SK-N-MC (cell line): ENCODE data around the gene LAMC1.

ENCODE experiments used
- EZH2 ChIP-seq: fragments of 200-600 bp; sonication (generic); IDR thresholded peaks from one replicate; pipeline ENCODE4 v1.6.1; 2017; ENCODE audit warnings: antibody characterized with exemption
- POLR2AphosphoS5 ChIP-seq: IDR thresholded peaks from 2 replicates; pipeline ENCODE4 v1.6.1; 2012; ENCODE audit warnings: mild to moderate bottlenecking, low read depth, low read length, borderline replicate concordance

- TF ChIP-seq POLR2AphosphoS5, result no peak
- TF ChIP-seq EZH2, result no peak
Observed at GRCh38 chr1:183193963-183194525, 170.8 kb downstream of the LAMC1 start.
